Sigmoid colon (tissue), 4 donors: Measurements from ENCODE around the gene ERVH48-1.
"Not testable (repeated sequence)": the region's sequence is repeated elsewhere in the genome, so short reads cannot be mapped to it uniquely, and the experiment has no call there.

Experiments
- CTCF ChIP-seq, 4 experiments: fragments of 450-650 bp in 3 of 4; fragments of 200-600 bp in 1 of 4; IDR thresholded peaks; one replicate each; pipeline ENCODE4 v1.5.1; 2016 to 2019; ENCODE audit warnings: antibody characterized with exemption in 4 of 4, mild to moderate bottlenecking in 3 of 4, moderate library complexity in 2 of 4
- EP300 ChIP-seq, 4 donors: sonication (generic); formaldehyde crosslinking; IDR thresholded peaks; one replicate each; pipeline ENCODE4 v1.6.1; 2017; ENCODE audit warnings: antibody characterized with exemption in 4 of 4
- POLR2AphosphoS5 ChIP-seq, 4 donors: sonication (generic); formaldehyde crosslinking; IDR thresholded peaks; one replicate each; pipeline ENCODE4 v1.6.1; 2017; ENCODE audit warnings: antibody characterized with exemption in 4 of 4

GRCh38 chr21:42933137-42933970 is 7.9 kb upstream of the ERVH48-1 start:
- not testable (repeated sequence) for TF ChIP-seq CTCF, POLR2AphosphoS5, EP300 (IDR thresholded peaks at IDR 0.05)
